ENCODE results near the gene GRAMD4. TPM values are rescaled to one million over a fixed set of nuclear protein-coding genes. Genes with fewer than 3 reads are reported as not detected.

GRAMD4 gene
- total RNA-seq, 5 donors from 2014 or later (not counting 1 experiment from before 2014, with no cell fraction given), result 8.8 to 24.3 (median 22.9) TPM

DNA sequence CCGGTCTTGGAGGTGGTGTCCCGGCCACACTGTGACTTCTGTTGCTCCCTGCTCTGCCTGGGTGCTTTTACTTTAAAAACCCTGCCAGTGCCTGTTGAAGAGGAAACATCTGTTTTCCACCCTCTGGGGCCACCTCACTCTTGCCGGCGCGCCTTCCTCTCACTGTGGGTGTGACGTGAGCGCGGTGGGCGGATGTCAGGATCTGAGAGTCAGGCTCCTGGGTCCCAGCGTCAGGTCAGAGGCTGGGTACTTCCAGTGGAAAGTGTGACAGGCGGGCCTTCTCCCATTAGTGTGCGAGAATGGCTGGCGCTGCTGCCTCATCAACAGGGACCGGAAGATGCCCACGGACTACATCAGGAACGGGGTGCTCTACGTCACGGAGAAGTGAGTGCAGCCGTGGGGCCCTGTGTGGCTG is 54.2 kb downstream of the GRAMD4 start:
- H3K9me3 Mint-ChIP-seq, result no peaks in the 10 kb centered on the region
- POLR2A ChIA-PET, result interaction anchor here in 1 of 2 donors (0.7 kb wide), 1 partner anchor 10 kb away, joined by 3 read pairs; no protein-coding TSS in a partner anchor
- DNase-seq (peak; percentile 68 to 91 (median 82)), ATAC-seq (replicated peaks in 1 of 4) (peak; percentile 87 to 90 (median 87))
- H3K27ac ChIP-seq (ENCODE audit: low read length), result peak overlapping the region; percentile 78
- no peaks in the 10 kb centered on the region for H3K27me3 ChIP-seq (replicated peaks in 1 of 2; ENCODE audit: control insufficient read depth in 2 of 2, extremely low read depth in 1 of 2, insufficient read depth in 2 of 2, low read length in 1 of 2)
- under 1% methylated on average over 18 of the region's 19 CpGs for WGBS (ENCODE audit: insufficient coverage)
- CTCF ChIA-PET, result no interaction called here
- peaks cover 7 to 44% of the 10 kb centered on the region in 2 experiments for H3K4me1 ChIP-seq (ENCODE audit: control insufficient read depth in 1 of 2, extremely low read depth in 1 of 2, insufficient read depth in 2 of 2, low read length in 2 of 2)
- peak overlapping the region; percentile 95 to 98 for H3K27ac Mint-ChIP-seq
- H3K36me3 Mint-ChIP-seq, result no peaks in the 10 kb centered on the region
- H3K9me3 ChIP-seq, result no peaks in the 10 kb centered on the region
- H3K4me3 ChIP-seq (ENCODE audit: control insufficient read depth in 1 of 2, extremely low read depth in 1 of 2, low read length in 1 of 2), result peak overlapping the region; percentile 55 to 77
- H3K36me3 ChIP-seq (ENCODE audit: control insufficient read depth in 2 of 2, extremely low read depth in 1 of 2, insufficient read depth in 1 of 2, low read length in 1 of 2), result peaks cover 2 to 19% of the 10 kb centered on the region in 2 donors
- no peaks in the 10 kb centered on the region for H3K27me3 Mint-ChIP-seq
- peaks cover 30 to 34% (median 33%) of the 10 kb centered on the region in 3 donors for H3K4me1 Mint-ChIP-seq
- H3K4me3 Mint-ChIP-seq, result peak overlapping the region; percentile 82 to 89 (median 89)

GRCh38 chr22:46674906-46675305 is 54.7 kb downstream of the GRAMD4 start:
- ChIA-PET POLR2A (no interaction called here), CTCF (no interaction called here)

GRCh38 chr22:46675479-46675878 is 55.3 kb downstream of the GRAMD4 start:
- WGBS (ENCODE audit: insufficient coverage), result 96% methylated on average over 12 of the region's 13 CpGs
- Histone ChIP-seq H3K4me1 (ENCODE audit: control insufficient read depth in 1 of 2, extremely low read depth in 1 of 2, insufficient read depth in 2 of 2, low read length in 2 of 2) (peaks cover 7 to 44% of the 10 kb centered on the region in 2 experiments), H3K27ac (ENCODE audit: low read length) (peak overlapping the region; percentile 78), H3K27me3 (replicated peaks in 1 of 2; ENCODE audit: control insufficient read depth in 2 of 2, extremely low read depth in 1 of 2, insufficient read depth in 2 of 2, low read length in 1 of 2) (no peaks in the 10 kb centered on the region), H3K4me3 (ENCODE audit: control insufficient read depth in 1 of 2, extremely low read depth in 1 of 2, low read length in 1 of 2) (no peak overlapping the region), H3K9me3 (no peaks in the 10 kb centered on the region), H3K36me3 (ENCODE audit: control insufficient read depth in 2 of 2, extremely low read depth in 1 of 2, insufficient read depth in 1 of 2, low read length in 1 of 2) (peaks cover 2 to 19% of the 10 kb centered on the region in 2 donors)
- DNase-seq, result no peak
- POLR2A ChIA-PET, result no interaction called here
- Mint-ChIP-seq H3K27me3 (no peaks in the 10 kb centered on the region), H3K36me3 (no peaks in the 10 kb centered on the region), H3K4me3 (peak overlapping the region; percentile 13 to 89 (median 82)), H3K9me3 (no peaks in the 10 kb centered on the region), H3K27ac (peak overlapping the region; percentile 23 to 98), H3K4me1 (peaks cover 30 to 34% (median 33%) of the 10 kb centered on the region in 3 donors)
- CTCF ChIA-PET, result no interaction called here
- ATAC-seq (replicated peaks in 1 of 4), result no peak

More at GRCh38 chr22:46674906-46675305, 54.7 kb downstream of the GRAMD4 start:
- no peak for DNase-seq
- WGBS (ENCODE audit: insufficient coverage), result 41% methylated on average over 11 of the region's 11 CpGs
- ATAC-seq (replicated peaks in 1 of 4), result peak in 3 of 4 experiments; percentile 15 to 16 (median 15)
- H3K4me3 Mint-ChIP-seq, result peak overlapping the region; percentile 82 to 89 (median 89)
- H3K36me3 Mint-ChIP-seq, result no peaks in the 10 kb centered on the region
- Histone ChIP-seq H3K4me1 (ENCODE audit: control insufficient read depth in 1 of 2, extremely low read depth in 1 of 2, insufficient read depth in 2 of 2, low read length in 2 of 2) (peaks cover 7 to 44% of the 10 kb centered on the region in 2 experiments), H3K9me3 (no peaks in the 10 kb centered on the region), H3K36me3 (ENCODE audit: control insufficient read depth in 2 of 2, extremely low read depth in 1 of 2, insufficient read depth in 1 of 2, low read length in 1 of 2) (peaks cover 2 to 19% of the 10 kb centered on the region in 2 donors), H3K4me3 (ENCODE audit: control insufficient read depth in 1 of 2, extremely low read depth in 1 of 2, low read length in 1 of 2) (peak overlapping the region; percentile 55 to 77), H3K27ac (ENCODE audit: low read length) (peak overlapping the region; percentile 78), H3K27me3 (replicated peaks in 1 of 2; ENCODE audit: control insufficient read depth in 2 of 2, extremely low read depth in 1 of 2, insufficient read depth in 2 of 2, low read length in 1 of 2) (no peaks in the 10 kb centered on the region)
- H3K4me1 Mint-ChIP-seq, result peaks cover 30 to 34% (median 33%) of the 10 kb centered on the region in 3 donors
- H3K27me3 Mint-ChIP-seq, result no peaks in the 10 kb centered on the region
- no peaks in the 10 kb centered on the region for H3K9me3 Mint-ChIP-seq
- peak overlapping the region; percentile 95 to 98 for H3K27ac Mint-ChIP-seq

- Histone ChIP-seq H3K9me3 (no peaks in the 10 kb centered on the region), H3K4me3 (ENCODE audit: control insufficient read depth in 1 of 2, extremely low read depth in 1 of 2, low read length in 1 of 2) (no peak overlapping the region), H3K27me3 (replicated peaks in 1 of 2; ENCODE audit: control insufficient read depth in 2 of 2, extremely low read depth in 1 of 2, insufficient read depth in 2 of 2, low read length in 1 of 2) (no peaks in the 10 kb centered on the region), H3K4me1 (ENCODE audit: control insufficient read depth in 1 of 2, extremely low read depth in 1 of 2, insufficient read depth in 2 of 2, low read length in 2 of 2) (peaks cover 7 to 45% of the 10 kb centered on the region in 2 experiments), H3K27ac (ENCODE audit: low read length) (no peak overlapping the region), H3K36me3 (ENCODE audit: control insufficient read depth in 2 of 2, extremely low read depth in 1 of 2, insufficient read depth in 1 of 2, low read length in 1 of 2) (peaks cover under 1 to 19% of the 10 kb centered on the region in 2 donors)
- Mint-ChIP-seq H3K9me3 (no peaks in the 10 kb centered on the region), H3K36me3 (no peaks in the 10 kb centered on the region), H3K27me3 (no peaks in the 10 kb centered on the region), H3K4me3 (peak overlapping the region in 1 of 3 donors; percentile 82), H3K27ac (peak overlapping the region in 1 of 2 donors; percentile 39), H3K4me1 (peaks cover 30 to 34% (median 33%) of the 10 kb centered on the region in 3 donors)
- no peak for ATAC-seq (replicated peaks in 1 of 4)
- no peak for DNase-seq
- WGBS (ENCODE audit: insufficient coverage), result 86% methylated on average over 14 of the region's 16 CpGs
- POLR2A ChIA-PET, result no interaction called here
- CTCF ChIA-PET, result no interaction called here
These were observed 55.8 kb downstream of the GRAMD4 start for GRCh38 chr22:46675938-46676337.

GRCh38 chr22:46676479-46676878 is 56.3 kb downstream of the GRAMD4 start:
- Histone ChIP-seq H3K36me3 (ENCODE audit: control insufficient read depth in 2 of 2, extremely low read depth in 1 of 2, insufficient read depth in 1 of 2, low read length in 1 of 2) (peaks cover 0 to 19% of the 10 kb centered on the region in 2 donors), H3K9me3 (no peaks in the 10 kb centered on the region), H3K27ac (ENCODE audit: low read length) (no peak overlapping the region), H3K27me3 (replicated peaks in 1 of 2; ENCODE audit: control insufficient read depth in 2 of 2, extremely low read depth in 1 of 2, insufficient read depth in 2 of 2, low read length in 1 of 2) (no peaks in the 10 kb centered on the region), H3K4me3 (ENCODE audit: control insufficient read depth in 1 of 2, extremely low read depth in 1 of 2, low read length in 1 of 2) (no peak overlapping the region), H3K4me1 (ENCODE audit: control insufficient read depth in 1 of 2, extremely low read depth in 1 of 2, insufficient read depth in 2 of 2, low read length in 2 of 2) (peaks cover 7 to 47% of the 10 kb centered on the region in 2 experiments)
- no peaks in the 10 kb centered on the region for H3K27me3 Mint-ChIP-seq
- DNase-seq, result no peak
- no peaks in the 10 kb centered on the region for H3K36me3 Mint-ChIP-seq
- H3K4me1 Mint-ChIP-seq, result peaks cover 30 to 34% (median 33%) of the 10 kb centered on the region in 3 donors
- H3K27ac Mint-ChIP-seq, result peak overlapping the region in 1 of 2 donors; percentile 39
- ATAC-seq (replicated peaks in 1 of 4), result no peak
- 86% methylated on average over 15 of the region's 15 CpGs for WGBS (ENCODE audit: insufficient coverage)
- no peaks in the 10 kb centered on the region for H3K9me3 Mint-ChIP-seq
- ChIA-PET POLR2A (no interaction called here), CTCF (no interaction called here)
- no peak overlapping the region for H3K4me3 Mint-ChIP-seq

DNA sequence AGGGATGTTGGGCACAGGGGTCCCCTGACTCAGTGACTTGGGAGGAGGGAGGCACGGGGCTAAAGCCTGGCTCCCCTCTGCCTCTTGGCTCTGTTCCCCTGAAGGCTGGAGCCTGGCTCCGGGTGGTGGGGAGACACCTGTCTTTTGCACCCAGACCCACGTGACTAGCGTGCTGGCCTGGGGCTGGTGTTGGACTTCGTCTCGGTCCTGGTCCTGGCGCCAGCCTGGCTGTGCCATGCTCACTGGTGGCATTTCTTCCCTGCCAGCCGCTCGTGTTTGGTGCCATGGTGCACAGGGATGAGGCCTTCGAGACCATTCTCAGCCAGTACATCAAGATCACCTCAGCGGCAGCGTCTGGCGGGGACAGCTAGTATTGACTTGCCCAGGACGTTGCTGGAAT is 56.7 kb downstream of the GRAMD4 start:
- 94% methylated on average over 10 of the region's 14 CpGs for WGBS (ENCODE audit: insufficient coverage)
- peaks cover 7 to 47% of the 10 kb centered on the region in 2 experiments for H3K4me1 ChIP-seq (ENCODE audit: control insufficient read depth in 1 of 2, extremely low read depth in 1 of 2, insufficient read depth in 2 of 2, low read length in 2 of 2)
- no peaks in the 10 kb centered on the region for H3K9me3 ChIP-seq
- H3K36me3 ChIP-seq (ENCODE audit: control insufficient read depth in 2 of 2, extremely low read depth in 1 of 2, insufficient read depth in 1 of 2, low read length in 1 of 2), result peaks cover 0 to 21% of the 10 kb centered on the region in 2 donors
- ChIA-PET POLR2A (no interaction called here), CTCF (no interaction called here)
- no peak overlapping the region for H3K27ac Mint-ChIP-seq
- ATAC-seq (replicated peaks in 1 of 4) (no peak), DNase-seq (no peak)
- no peaks in the 10 kb centered on the region for H3K36me3 Mint-ChIP-seq
- no peaks in the 10 kb centered on the region for H3K27me3 Mint-ChIP-seq
- H3K4me3 ChIP-seq (ENCODE audit: control insufficient read depth in 1 of 2, extremely low read depth in 1 of 2, low read length in 1 of 2), result no peak overlapping the region
- no peak overlapping the region for H3K27ac ChIP-seq (ENCODE audit: low read length)
- no peak overlapping the region for H3K4me3 Mint-ChIP-seq
- no peaks in the 10 kb centered on the region for H3K9me3 Mint-ChIP-seq
- H3K4me1 Mint-ChIP-seq, result peaks cover 30 to 34% (median 33%) of the 10 kb centered on the region in 3 donors
- no peaks in the 10 kb centered on the region for H3K27me3 ChIP-seq (replicated peaks in 1 of 2; ENCODE audit: control insufficient read depth in 2 of 2, extremely low read depth in 1 of 2, insufficient read depth in 2 of 2, low read length in 1 of 2)

All from T-cell (primary cell).